HG02571 (cell line): Measurements from ENCODE around the gene TMEM11.
"Not testable (repeated sequence)": the region's sequence is repeated elsewhere in the genome, so short reads cannot be mapped to it uniquely, and the experiment has no call there.

Experiments used
- ATAC-seq: cut with Tn5 transposase; IDR thresholded peaks from one replicate; pipeline ENCODE4 v1.9.1; 2021; ENCODE audit warnings: mild to moderate bottlenecking, moderate library complexity; ENCODE audit not compliant: unreplicated experiment

Gene TMEM11

GRCh38 chr17:21212826-21213637 lies 929 bp downstream of the TMEM11 start:
- no peak for ATAC-seq

GRCh38 chr17:21211825-21212479 lies 2.0 kb downstream of the TMEM11 start:
- no peak for ATAC-seq

GRCh38 chr17:21210411-21211076 lies 3.4 kb downstream of the TMEM11 start:
- ATAC-seq = no peak

GRCh38 chr17:21209511-21210175 lies 4.3 kb downstream of the TMEM11 start:
- no peak for ATAC-seq

GRCh38 chr17:21208352-21208751 lies 5.6 kb downstream of the TMEM11 start:
- no peak for ATAC-seq

GRCh38 chr17:21204935-21205334 lies 9.0 kb downstream of the TMEM11 start:
- no peak for ATAC-seq

- ATAC-seq = no peak
Measured at GRCh38 chr17:21202512-21202911, 11.4 kb downstream of the TMEM11 start.

- ATAC-seq = no peak
Measured at GRCh38 chr17:21201874-21202273, 12.1 kb downstream of the TMEM11 start.

- no peak for ATAC-seq
Measured at GRCh38 chr17:21201298-21201595, 12.7 kb downstream of the TMEM11 start.

GRCh38 chr17:21200590-21201297 lies 13.2 kb downstream of the TMEM11 start:
- no peak for ATAC-seq

- ATAC-seq = no peak
Measured at GRCh38 chr17:21199856-21200255, 14.1 kb downstream of the TMEM11 start.

- no peak for ATAC-seq
Measured at GRCh38 chr17:21199311-21199710, 14.7 kb downstream of the TMEM11 start.

GRCh38 chr17:21198411-21198810 lies 15.6 kb downstream of the TMEM11 start:
- no peak for ATAC-seq

GRCh38 chr17:21196126-21196525 lies 17.8 kb downstream of the TMEM11 start:
- ATAC-seq = no peak

- ATAC-seq = no peak
Measured at GRCh38 chr17:21194703-21195102, 19.3 kb downstream of the TMEM11 start.

- no peak for ATAC-seq
Measured at GRCh38 chr17:21194226-21194625, 19.7 kb downstream of the TMEM11 start.

- no peak for ATAC-seq
Measured at GRCh38 chr17:21193031-21193430, 20.9 kb downstream of the TMEM11 start.

GRCh38 chr17:21192414-21192813 lies 21.5 kb downstream of the TMEM11 start:
- not testable (repeated sequence) for ATAC-seq

- ATAC-seq = no peak
Measured at GRCh38 chr17:21191698-21192097, 22.3 kb downstream of the TMEM11 start.

GRCh38 chr17:21190078-21190477 lies 23.9 kb downstream of the TMEM11 start:
- ATAC-seq = no peak

- ATAC-seq = no peak
Measured at GRCh38 chr17:21189361-21189760, 24.6 kb downstream of the TMEM11 start.
